Neural cell (in vitro differentiated cells): ENCODE measurements around the gene RANBP10. TPM values are rescaled to one million over a fixed set of nuclear protein-coding genes. Genes with fewer than 3 reads are reported as not detected.

Source experiments
- H2AFZ ChIP-seq: fragments of 200-600, 300-800 bp; sonication (generic), shearing (Covaris generic); 2 replicates; pipeline ENCODE4 v1.6.0; 2014; ENCODE audit warnings: low read depth, mild to moderate bottlenecking, antibody characterized with exemption, low read length, moderate library complexity
- H3F3A ChIP-seq: fragments of 200-600 bp; shearing (Covaris generic); 2 replicates; pipeline ENCODE4 v1.6.1; 2016; ENCODE audit warnings: mild to moderate bottlenecking, moderate library complexity, mixed read lengths, antibody characterized with exemption, low read length; ENCODE audit not compliant: insufficient read depth, poor library complexity, severe bottlenecking
- H3K27ac ChIP-seq: fragments of 200-600, 300-800 bp; sonication (generic), shearing (Covaris generic); 2 replicates; pipeline ENCODE4 v1.5.1; 2014; ENCODE audit warnings: mild to moderate bottlenecking, low read length, moderate library complexity
- H3K27me3 ChIP-seq: fragments of 300-800, 200-600 bp; sonication (generic), shearing (Covaris generic); 2 replicates; pipeline ENCODE4 v1.6.0; 2014; ENCODE audit warnings: mild to moderate bottlenecking, low read depth, low read length, moderate library complexity; ENCODE audit not compliant: insufficient read depth
- H3K36me3 ChIP-seq: fragments of 300-800, 200-600 bp; sonication (generic), shearing (Covaris generic); 2 replicates; pipeline ENCODE4 v1.5.1; 2014; ENCODE audit warnings: mild to moderate bottlenecking, antibody characterized with exemption, low read length, moderate library complexity; ENCODE audit not compliant: insufficient read depth
- H3K4me2 ChIP-seq: fragments of 300-800, 200-600 bp; sonication (generic), shearing (Covaris generic); 2 replicates; pipeline ENCODE4 v1.6.0; 2014; ENCODE audit warnings: mild to moderate bottlenecking, low read length
- H3K4me3 ChIP-seq: fragments of 300-800, 200-600 bp; sonication (generic), shearing (Covaris generic); 2 replicates; pipeline ENCODE4 v1.5.1; 2014; ENCODE audit warnings: mild to moderate bottlenecking, low read length, moderate library complexity
- H3K79me2 ChIP-seq: fragments of 200-600 bp; shearing (Covaris generic); replicated peaks from 2 replicates; pipeline ENCODE4 v1.6.0; 2014; ENCODE audit warnings: mild to moderate bottlenecking, low read length, moderate library complexity; ENCODE audit not compliant: insufficient read depth
- H3K9ac ChIP-seq: fragments of 300-800, 200-600 bp; sonication (generic), shearing (Covaris generic); 2 replicates; pipeline ENCODE4 v1.6.1; 2016; ENCODE audit warnings: mild to moderate bottlenecking, low read length, mixed read lengths
- H3K9me2 ChIP-seq: fragments of 200-600 bp; shearing (Covaris generic); 2 replicates; pipeline ENCODE4 v1.6.1; 2016; ENCODE audit warnings: mild to moderate bottlenecking, low read length, mixed read lengths; ENCODE audit not compliant: insufficient read depth
- H3K9me3 ChIP-seq: fragments of 200-600, 300-800 bp; sonication (generic), shearing (Covaris generic); 2 replicates; pipeline ENCODE4 v1.6.1; 2016; ENCODE audit warnings: mild to moderate bottlenecking, mixed run types, low read length, moderate library complexity, mixed read lengths
- H4K20me1 ChIP-seq: fragments of 200-600 bp; shearing (Covaris generic); 2 replicates; pipeline ENCODE4 v1.6.1; 2016; ENCODE audit warnings: mild to moderate bottlenecking, mixed run types; ENCODE audit not compliant: insufficient read depth
- EP300 ChIP-seq: fragments of 450-650 bp; conservative IDR thresholded peaks from 2 replicates; pipeline ENCODE4 v1.6.1; 2014; ENCODE audit warnings: antibody characterized with exemption, mild to moderate bottlenecking, moderate library complexity; ENCODE audit not compliant: poor library complexity, severe bottlenecking
- EZH2 ChIP-seq: fragments of 200-600, 300-800 bp; shearing (Covaris generic), sonication (generic); IDR thresholded peaks from 2 replicates; pipeline ENCODE4 v1.6.1; 2014; ENCODE audit warnings: antibody characterized with exemption, low read length, borderline replicate concordance, mild to moderate bottlenecking; ENCODE audit not compliant: insufficient read depth, poor library complexity, severe bottlenecking
- POLR2AphosphoS5 ChIP-seq: IDR thresholded peaks from 2 replicates; pipeline ENCODE4 v1.6.1; 2012
- RAD21 ChIP-seq: fragments of 450-650 bp; conservative IDR thresholded peaks from 2 replicates; pipeline ENCODE4 v1.6.1; 2014; ENCODE audit warnings: antibody characterized with exemption, mild to moderate bottlenecking, moderate library complexity
- SMC3 ChIP-seq: fragments of 450-650 bp; conservative IDR thresholded peaks from 2 replicates; pipeline ENCODE4 v1.6.1; 2014; ENCODE audit warnings: antibody characterized with exemption, mild to moderate bottlenecking, moderate library complexity; ENCODE audit not compliant: poor library complexity
- TAF1 ChIP-seq: IDR thresholded peaks from 2 replicates; pipeline ENCODE4 v1.6.1; 2012; ENCODE audit warnings: low read depth
- polyA plus RNA-seq: library from polyadenylated mRNA; depleted of rRNA; stranded (reverse); fragments of >200 nt; gene quantifications from 2 replicates; pipeline ENCODE4 v1.2.3, GENCODE V29; 2014
- TF ChIP-seq, protein P1 (sequence below): fragments of 450-650 bp; IDR thresholded peaks from 2 replicates; pipeline ENCODE4 v1.5.1; 2014; ENCODE audit warnings: antibody characterized with exemption, mild to moderate bottlenecking, moderate library complexity; ENCODE audit not compliant: poor library complexity, severe bottlenecking
- TF ChIP-seq, protein P2 (sequence below): IDR thresholded peaks from 2 replicates; pipeline ENCODE4 v1.6.1; 2012; ENCODE audit warnings: borderline replicate concordance

The RANBP10 gene
- polyA plus RNA-seq, 1 donor from 2014 or later = 10.9 TPM

DNA sequence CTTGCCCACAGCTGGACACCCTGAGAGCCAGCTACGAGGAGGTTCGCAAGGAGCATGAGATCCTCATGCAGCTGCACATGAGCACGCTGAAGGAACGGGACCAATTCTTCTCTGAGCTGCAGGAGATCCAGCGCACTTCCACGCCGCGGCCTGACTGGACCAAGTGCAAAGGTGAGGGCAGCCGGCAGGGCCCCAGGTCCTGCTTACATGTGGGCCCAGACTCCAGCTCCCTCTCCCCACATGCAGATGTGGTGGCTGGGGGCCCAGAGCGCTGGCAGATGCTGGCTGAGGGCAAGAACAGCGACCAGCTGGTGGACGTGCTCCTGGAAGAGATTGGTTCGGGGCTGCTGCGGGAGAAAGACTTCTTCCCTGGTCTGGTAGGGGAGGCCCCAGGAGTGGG is 19.5 kb upstream of the RANBP10 start:
- Histone ChIP-seq H3K4me2 (no peak overlapping the region), H3K27me3 (no peaks in the 10 kb centered on the region), H3K27ac (no peak overlapping the region), H3K4me3 (no peak overlapping the region), H3K9me3 (no peaks in the 10 kb centered on the region), H3F3A (no peaks in the 10 kb centered on the region), H4K20me1 (no peaks in the 10 kb centered on the region), H3K79me2 (no peaks in the 10 kb centered on the region), H2AFZ (no peak overlapping the region), H3K9ac (no peak overlapping the region), H3K9me2 (no peaks in the 10 kb centered on the region), H3K36me3 (no peaks in the 10 kb centered on the region)
- TF ChIP-seq POLR2AphosphoS5 (no peak), EP300 (no peak), EZH2 (no peak), RAD21 (no peak), TAF1 (no peak), SMC3 (no peak)
- TF ChIP-seq, protein P1, sequence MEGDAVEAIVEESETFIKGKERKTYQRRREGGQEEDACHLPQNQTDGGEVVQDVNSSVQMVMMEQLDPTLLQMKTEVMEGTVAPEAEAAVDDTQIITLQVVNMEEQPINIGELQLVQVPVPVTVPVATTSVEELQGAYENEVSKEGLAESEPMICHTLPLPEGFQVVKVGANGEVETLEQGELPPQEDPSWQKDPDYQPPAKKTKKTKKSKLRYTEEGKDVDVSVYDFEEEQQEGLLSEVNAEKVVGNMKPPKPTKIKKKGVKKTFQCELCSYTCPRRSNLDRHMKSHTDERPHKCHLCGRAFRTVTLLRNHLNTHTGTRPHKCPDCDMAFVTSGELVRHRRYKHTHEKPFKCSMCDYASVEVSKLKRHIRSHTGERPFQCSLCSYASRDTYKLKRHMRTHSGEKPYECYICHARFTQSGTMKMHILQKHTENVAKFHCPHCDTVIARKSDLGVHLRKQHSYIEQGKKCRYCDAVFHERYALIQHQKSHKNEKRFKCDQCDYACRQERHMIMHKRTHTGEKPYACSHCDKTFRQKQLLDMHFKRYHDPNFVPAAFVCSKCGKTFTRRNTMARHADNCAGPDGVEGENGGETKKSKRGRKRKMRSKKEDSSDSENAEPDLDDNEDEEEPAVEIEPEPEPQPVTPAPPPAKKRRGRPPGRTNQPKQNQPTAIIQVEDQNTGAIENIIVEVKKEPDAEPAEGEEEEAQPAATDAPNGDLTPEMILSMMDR = no peak
- TF ChIP-seq, protein P2, sequence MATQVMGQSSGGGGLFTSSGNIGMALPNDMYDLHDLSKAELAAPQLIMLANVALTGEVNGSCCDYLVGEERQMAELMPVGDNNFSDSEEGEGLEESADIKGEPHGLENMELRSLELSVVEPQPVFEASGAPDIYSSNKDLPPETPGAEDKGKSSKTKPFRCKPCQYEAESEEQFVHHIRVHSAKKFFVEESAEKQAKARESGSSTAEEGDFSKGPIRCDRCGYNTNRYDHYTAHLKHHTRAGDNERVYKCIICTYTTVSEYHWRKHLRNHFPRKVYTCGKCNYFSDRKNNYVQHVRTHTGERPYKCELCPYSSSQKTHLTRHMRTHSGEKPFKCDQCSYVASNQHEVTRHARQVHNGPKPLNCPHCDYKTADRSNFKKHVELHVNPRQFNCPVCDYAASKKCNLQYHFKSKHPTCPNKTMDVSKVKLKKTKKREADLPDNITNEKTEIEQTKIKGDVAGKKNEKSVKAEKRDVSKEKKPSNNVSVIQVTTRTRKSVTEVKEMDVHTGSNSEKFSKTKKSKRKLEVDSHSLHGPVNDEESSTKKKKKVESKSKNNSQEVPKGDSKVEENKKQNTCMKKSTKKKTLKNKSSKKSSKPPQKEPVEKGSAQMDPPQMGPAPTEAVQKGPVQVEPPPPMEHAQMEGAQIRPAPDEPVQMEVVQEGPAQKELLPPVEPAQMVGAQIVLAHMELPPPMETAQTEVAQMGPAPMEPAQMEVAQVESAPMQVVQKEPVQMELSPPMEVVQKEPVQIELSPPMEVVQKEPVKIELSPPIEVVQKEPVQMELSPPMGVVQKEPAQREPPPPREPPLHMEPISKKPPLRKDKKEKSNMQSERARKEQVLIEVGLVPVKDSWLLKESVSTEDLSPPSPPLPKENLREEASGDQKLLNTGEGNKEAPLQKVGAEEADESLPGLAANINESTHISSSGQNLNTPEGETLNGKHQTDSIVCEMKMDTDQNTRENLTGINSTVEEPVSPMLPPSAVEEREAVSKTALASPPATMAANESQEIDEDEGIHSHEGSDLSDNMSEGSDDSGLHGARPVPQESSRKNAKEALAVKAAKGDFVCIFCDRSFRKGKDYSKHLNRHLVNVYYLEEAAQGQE = no peak

DNA sequence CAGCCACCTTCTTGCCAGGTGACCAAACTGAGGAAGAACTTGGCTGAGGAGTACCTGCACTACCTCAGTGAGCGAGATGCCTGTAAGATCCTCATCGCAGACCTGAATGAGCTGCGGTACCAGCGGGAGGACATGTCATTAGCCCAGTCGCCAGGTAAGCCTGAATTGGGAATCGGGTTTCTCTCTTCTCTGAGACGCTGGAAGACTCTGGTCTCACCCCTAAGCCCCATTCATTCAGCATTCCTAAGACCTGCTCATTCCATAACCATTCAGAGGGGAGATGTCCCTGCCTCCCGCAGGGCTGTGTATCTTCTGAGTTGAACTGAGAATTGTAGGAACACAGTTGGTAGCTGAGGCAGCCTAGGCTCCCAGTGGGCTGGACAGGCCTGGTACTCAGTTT is 18.8 kb upstream of the RANBP10 start:
- no peaks in the 10 kb centered on the region for H3K9me2 ChIP-seq
- H3K36me3 ChIP-seq = no peaks in the 10 kb centered on the region
- no peaks in the 10 kb centered on the region for H3K79me2 ChIP-seq
- no peak overlapping the region for H3K9ac ChIP-seq
- no peak overlapping the region for H3K4me2 ChIP-seq
- no peak overlapping the region for H2AFZ ChIP-seq
- H3F3A ChIP-seq = no peaks in the 10 kb centered on the region
- no peak overlapping the region for H3K27ac ChIP-seq
- no peaks in the 10 kb centered on the region for H3K9me3 ChIP-seq
- no peak for TF ChIP-seq POLR2AphosphoS5
- TF ChIP-seq, protein P2 = no peak
- no peaks in the 10 kb centered on the region for H3K27me3 ChIP-seq
- no peaks in the 10 kb centered on the region for H4K20me1 ChIP-seq
- no peak overlapping the region for H3K4me3 ChIP-seq
